ENCODE data around the gene PDK2. TPM values are rescaled to one million over a fixed set of nuclear protein-coding genes. Genes with fewer than 3 reads are reported as not detected.

Gene PDK2
- total and polyA plus RNA-seq, 9 of the 15 experiments (the other 6 are each of a cell fraction or from before 2014, with no cell fraction given): 0.03 to 2.5 (median 1.4) TPM

DNA sequence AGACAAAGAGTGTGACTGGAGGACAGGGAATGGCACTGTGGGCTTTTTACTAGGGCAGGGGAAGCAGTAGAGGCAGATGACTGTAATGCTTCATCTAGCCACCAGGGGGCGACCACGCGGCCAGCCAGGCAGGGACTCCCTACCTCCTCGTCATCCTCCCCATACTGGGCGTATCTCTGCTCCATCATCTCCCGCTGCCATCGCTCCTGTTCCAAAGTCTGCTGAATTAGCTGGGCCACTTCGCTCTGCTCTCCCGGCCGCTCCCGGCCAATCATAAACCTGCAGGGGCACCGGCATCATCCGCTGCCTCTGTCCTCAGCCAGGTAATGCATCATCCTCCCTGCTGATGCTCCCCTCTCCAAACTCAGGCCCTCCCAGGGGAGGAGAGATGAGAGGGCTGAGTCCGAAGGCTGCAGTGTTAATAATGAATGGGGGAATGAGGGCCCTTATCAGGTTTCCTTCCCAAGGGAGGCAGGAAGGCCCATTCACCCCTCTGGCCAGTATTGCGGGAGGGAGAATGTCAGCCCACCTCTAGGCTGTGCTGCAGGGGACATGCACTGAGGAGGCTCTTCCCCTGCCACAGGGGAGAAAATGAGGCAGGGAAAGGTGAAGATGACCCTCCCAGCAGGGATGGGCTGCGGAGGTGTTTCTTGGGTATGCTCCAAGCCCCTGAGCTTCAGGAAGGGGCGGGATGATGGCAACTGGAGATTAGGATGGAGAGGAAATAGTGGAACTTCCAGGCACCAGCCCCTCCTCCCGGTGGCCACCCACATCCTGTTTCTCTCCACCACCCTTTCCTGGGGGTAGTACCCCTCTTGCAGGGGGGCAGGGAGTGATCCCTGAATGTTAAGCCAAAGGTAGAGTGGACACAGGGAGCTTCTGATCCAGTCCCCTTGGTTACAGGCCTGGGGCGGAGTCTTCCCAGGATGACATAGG lies 45.1 kb downstream of the PDK2 start (continued):
- TF ChIP-seq, protein P1, sequence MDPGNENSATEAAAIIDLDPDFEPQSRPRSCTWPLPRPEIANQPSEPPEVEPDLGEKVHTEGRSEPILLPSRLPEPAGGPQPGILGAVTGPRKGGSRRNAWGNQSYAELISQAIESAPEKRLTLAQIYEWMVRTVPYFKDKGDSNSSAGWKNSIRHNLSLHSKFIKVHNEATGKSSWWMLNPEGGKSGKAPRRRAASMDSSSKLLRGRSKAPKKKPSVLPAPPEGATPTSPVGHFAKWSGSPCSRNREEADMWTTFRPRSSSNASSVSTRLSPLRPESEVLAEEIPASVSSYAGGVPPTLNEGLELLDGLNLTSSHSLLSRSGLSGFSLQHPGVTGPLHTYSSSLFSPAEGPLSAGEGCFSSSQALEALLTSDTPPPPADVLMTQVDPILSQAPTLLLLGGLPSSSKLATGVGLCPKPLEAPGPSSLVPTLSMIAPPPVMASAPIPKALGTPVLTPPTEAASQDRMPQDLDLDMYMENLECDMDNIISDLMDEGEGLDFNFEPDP (CRISPR knock-in tag; IDR thresholded peaks at IDR 0.05): no peak
- TF ChIP-seq, protein P2, sequence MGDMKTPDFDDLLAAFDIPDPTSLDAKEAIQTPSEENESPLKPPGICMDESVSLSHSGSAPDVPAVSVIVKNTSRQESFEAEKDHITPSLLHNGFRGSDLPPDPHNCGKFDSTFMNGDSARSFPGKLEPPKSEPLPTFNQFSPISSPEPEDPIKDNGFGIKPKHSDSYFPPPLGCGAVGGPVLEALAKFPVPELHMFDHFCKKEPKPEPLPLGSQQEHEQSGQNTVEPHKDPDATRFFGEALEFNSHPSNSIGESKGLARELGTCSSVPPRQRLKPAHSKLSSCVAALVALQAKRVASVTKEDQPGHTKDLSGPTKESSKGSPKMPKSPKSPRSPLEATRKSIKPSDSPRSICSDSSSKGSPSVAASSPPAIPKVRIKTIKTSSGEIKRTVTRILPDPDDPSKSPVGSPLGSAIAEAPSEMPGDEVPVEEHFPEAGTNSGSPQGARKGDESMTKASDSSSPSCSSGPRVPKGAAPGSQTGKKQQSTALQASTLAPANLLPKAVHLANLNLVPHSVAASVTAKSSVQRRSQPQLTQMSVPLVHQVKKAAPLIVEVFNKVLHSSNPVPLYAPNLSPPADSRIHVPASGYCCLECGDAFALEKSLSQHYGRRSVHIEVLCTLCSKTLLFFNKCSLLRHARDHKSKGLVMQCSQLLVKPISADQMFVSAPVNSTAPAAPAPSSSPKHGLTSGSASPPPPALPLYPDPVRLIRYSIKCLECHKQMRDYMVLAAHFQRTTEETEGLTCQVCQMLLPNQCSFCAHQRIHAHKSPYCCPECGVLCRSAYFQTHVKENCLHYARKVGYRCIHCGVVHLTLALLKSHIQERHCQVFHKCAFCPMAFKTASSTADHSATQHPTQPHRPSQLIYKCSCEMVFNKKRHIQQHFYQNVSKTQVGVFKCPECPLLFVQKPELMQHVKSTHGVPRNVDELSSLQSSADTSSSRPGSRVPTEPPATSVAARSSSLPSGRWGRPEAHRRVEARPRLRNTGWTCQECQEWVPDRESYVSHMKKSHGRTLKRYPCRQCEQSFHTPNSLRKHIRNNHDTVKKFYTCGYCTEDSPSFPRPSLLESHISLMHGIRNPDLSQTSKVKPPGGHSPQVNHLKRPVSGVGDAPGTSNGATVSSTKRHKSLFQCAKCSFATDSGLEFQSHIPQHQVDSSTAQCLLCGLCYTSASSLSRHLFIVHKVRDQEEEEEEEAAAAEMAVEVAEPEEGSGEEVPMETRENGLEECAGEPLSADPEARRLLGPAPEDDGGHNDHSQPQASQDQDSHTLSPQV (IDR thresholded peaks at IDR 0.05): no peak
- TF ChIP-seq XRCC3 (IDR thresholded peaks at IDR 0.05) (no peak), ZNF695 (CRISPR knock-in tag; IDR thresholded peaks at IDR 0.05) (no peak), STAT5B (CRISPR knock-in tag; IDR thresholded peaks at IDR 0.05) (no peak), ZNF143 (CRISPR knock-in tag; IDR thresholded peaks at IDR 0.05) (no peak), ZNF75A (CRISPR knock-in tag; IDR thresholded peaks at IDR 0.05) (no peak), ZBTB17 (CRISPR knock-in tag; IDR thresholded peaks at IDR 0.05) (no peak), NFRKB (IDR thresholded peaks at IDR 0.05; ENCODE audit: low read depth) (no peak), ZNF583 (CRISPR knock-in tag; IDR thresholded peaks at IDR 0.05) (no peak)
- TF ChIP-seq, protein P3, sequence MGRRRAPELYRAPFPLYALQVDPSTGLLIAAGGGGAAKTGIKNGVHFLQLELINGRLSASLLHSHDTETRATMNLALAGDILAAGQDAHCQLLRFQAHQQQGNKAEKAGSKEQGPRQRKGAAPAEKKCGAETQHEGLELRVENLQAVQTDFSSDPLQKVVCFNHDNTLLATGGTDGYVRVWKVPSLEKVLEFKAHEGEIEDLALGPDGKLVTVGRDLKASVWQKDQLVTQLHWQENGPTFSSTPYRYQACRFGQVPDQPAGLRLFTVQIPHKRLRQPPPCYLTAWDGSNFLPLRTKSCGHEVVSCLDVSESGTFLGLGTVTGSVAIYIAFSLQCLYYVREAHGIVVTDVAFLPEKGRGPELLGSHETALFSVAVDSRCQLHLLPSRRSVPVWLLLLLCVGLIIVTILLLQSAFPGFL (CRISPR knock-in tag; IDR thresholded peaks at IDR 0.05): no peak
- TF ChIP-seq, protein P4, sequence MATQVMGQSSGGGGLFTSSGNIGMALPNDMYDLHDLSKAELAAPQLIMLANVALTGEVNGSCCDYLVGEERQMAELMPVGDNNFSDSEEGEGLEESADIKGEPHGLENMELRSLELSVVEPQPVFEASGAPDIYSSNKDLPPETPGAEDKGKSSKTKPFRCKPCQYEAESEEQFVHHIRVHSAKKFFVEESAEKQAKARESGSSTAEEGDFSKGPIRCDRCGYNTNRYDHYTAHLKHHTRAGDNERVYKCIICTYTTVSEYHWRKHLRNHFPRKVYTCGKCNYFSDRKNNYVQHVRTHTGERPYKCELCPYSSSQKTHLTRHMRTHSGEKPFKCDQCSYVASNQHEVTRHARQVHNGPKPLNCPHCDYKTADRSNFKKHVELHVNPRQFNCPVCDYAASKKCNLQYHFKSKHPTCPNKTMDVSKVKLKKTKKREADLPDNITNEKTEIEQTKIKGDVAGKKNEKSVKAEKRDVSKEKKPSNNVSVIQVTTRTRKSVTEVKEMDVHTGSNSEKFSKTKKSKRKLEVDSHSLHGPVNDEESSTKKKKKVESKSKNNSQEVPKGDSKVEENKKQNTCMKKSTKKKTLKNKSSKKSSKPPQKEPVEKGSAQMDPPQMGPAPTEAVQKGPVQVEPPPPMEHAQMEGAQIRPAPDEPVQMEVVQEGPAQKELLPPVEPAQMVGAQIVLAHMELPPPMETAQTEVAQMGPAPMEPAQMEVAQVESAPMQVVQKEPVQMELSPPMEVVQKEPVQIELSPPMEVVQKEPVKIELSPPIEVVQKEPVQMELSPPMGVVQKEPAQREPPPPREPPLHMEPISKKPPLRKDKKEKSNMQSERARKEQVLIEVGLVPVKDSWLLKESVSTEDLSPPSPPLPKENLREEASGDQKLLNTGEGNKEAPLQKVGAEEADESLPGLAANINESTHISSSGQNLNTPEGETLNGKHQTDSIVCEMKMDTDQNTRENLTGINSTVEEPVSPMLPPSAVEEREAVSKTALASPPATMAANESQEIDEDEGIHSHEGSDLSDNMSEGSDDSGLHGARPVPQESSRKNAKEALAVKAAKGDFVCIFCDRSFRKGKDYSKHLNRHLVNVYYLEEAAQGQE (IDR thresholded peaks at IDR 0.05; ENCODE audit: borderline replicate concordance): peak; percentile 70; the same call in 1 of the 2 replicates
- TF ChIP-seq, protein P4 (CRISPR knock-in tag; IDR thresholded peaks at IDR 0.05; ENCODE audit: low read depth): no peak

All from K562 (cell line).